Amniotic epithelial cell (primary cell): ENCODE results near the gene CDC20B.
A peak's percentile ranks its signal among the peaks of the same experiment; 100 is the strongest.

Source experiments
- DNase-seq: peaks from one replicate; pipeline ENCODE4 v3.0.0-alpha.2; 2010; ENCODE audit warnings: low read depth

CDC20B gene

GRCh38 chr5:55172937-55173686, at the start of gene CDC20B:
Gene CDC20B, minus strand, starts transcription at chr5:55173177. Its CDS starts 177 bp downstream, at chr5:55173000.
- peak; percentile 48 for DNase-seq

- no peak for DNase-seq
These were observed 49.4 kb upstream of the CDC20B start for GRCh38 chr5:55222092-55222984.

GRCh38 chr5:55220433-55221185, 47.6 kb upstream of the CDC20B start:
- DNase-seq = no peak

DNA sequence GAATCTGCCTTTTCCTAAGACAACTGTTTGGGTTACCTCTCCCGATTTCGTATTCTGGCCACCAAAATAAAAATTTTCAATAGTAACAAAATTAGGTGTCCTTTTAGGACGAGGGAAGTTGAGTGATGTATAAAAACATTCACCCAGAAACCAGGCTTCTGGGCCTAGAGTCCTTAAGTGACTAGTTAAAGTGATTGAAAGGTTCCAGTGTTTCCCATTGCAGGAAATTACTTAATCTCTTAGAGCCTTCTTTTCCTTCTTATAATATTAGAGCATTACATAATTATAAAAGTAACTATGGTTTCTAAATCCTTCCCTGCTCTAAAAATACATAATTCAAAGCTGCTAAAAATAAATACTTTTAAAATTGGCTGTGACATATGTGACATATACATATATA, 46.8 kb upstream of the CDC20B start:
- no peak for DNase-seq

GRCh38 chr5:55218967-55219366, 46.0 kb upstream of the CDC20B start:
- DNase-seq = no peak

DNA sequence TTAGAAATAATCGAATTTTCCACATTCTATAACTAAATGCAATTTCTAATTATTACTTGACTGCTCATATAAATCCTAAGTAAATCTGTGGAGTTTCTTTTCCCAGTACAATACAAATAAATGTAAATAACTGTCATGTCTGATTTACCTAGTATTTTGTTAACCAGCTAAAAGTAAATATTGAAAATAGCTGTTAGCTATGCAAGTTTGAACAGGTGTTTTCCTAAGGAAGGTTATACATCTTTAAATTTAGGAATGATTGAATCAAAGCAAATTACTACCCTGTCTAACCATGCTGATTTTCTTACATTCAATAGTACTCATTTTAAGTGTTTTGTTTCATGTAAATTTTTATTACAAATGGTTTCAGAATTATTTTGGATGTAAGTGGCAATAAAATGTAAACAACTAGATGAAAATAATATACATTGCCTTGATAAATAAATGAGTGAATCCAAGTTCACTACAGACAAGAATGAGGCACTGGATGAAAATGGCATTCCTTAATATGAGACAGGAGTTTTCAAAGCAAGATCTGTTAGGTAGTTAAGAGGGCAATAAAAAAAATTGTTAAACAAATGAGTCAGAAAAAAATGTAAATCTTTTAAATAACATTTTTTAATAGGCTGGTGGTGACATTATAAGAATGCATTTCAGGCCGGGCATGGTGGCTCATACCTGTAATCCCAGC, 38.4 kb upstream of the CDC20B start:
- DNase-seq = no peak

DNA sequence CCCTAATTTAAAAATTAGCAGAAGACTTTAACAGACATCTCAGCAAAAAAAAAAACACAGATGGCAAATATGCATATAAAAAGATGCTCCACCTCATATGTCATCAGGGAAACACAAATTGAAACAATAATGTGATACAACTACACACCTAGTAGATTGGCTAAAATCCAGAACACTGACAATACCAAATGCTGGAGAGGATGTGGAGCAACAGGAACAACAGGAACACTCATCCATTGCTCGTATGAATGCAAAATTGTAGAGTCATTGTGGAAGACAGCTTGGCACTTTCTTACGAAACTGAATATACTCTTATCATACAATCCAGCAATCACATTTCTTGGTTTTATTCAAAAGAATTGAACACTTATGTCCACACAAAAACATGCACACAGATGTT, 32.0 kb upstream of the CDC20B start:
- DNase-seq = no peak

GRCh38 chr5:55191165-55191564, 18.2 kb upstream of the CDC20B start:
- peak; percentile 44 for DNase-seq

- no peak for DNase-seq
These were observed 15.9 kb upstream of the CDC20B start for GRCh38 chr5:55188656-55189540.

GRCh38 chr5:55187370-55187769, 14.4 kb upstream of the CDC20B start:
- DNase-seq = peak; percentile 9

DNA sequence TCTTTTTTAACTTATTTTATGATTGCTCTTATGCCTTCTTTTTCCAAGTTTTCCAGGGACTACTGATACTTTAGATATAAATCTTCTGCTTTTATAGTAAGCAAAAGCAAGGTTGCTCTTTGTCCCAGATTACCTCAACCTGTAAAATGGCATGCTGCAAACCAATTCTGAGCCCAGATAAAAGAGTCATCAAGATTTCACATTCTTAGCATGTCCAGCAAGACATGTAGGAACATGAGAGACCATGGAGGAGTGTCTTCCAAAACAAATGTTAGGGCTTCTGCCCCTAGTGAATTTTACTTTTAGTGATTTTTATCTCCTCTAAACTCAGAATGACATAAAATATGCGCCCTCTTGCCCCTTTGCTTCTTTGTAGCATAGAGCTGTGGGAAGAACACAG, 7.0 kb upstream of the CDC20B start:
- DNase-seq = no peak

DNA sequence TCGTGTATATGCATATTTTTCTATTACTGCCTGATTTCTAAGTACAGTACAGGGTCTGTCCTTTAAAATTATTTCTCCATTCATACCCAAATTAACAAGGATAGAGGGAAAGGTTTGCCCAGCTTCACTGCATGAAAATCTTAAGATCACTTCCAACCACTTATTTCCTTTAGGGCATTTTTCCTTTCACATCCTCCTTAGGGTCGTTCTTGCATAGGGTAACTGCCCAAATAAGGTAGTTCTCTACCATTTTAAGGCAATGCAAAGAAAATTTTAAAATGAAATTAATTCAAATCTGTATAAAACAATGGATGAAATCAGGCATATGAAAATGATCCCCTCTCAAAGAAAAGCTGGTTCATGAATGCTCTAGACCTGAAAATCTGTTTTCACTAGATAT, 4.1 kb upstream of the CDC20B start:
- DNase-seq = no peak

DNA sequence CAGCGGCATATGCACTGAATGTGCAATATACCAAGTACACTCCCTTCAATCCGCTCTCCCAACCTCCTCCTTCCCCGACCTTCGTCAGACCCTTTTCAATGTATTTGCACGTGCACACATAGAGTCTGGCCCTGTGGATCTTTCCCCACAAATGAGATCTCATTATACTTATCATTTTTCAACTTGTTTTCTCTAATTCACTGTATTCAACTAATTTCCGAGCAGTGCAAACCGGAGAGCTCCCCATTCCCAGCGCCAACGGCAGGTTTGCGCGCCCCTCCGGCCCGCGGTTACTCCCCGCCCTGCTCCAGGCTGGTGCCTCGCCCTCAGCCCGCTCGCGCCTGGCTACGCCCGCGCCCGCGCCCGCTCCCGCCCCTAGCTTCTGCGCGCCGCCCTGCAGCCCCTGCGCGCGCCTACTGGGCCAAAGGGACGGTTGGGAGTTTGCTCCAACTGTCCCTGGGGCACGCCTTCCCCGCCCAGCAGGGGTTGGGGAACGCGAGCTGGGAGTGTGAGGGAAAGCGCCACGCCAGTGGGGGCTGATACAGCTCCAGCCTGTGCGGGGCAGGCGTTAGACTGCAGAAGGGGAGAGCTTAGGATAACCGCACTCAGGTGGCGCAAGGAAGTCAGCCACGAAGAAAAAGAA, 3.3 kb upstream of the CDC20B start:
- no peak for DNase-seq

DNA sequence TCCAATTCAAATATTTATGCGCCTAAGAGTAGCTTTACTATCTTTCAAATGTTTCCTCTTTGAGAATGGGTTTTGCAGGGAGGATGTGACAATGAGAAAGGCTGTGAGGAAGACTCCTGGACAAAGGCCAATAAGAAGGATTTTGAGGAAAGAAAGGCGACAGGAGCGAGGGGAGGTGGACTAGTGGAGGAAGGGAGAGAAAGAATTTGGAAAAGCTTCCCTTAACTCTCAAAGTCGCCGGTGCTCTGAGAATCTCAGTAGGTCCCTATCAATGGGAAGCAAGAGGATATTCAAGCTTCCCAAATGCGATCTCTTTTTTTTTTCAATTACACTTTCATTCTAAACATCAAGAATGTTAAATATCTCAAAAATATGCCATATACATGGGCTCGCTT, 2.8 kb upstream of the CDC20B start:
- no peak for DNase-seq

DNA sequence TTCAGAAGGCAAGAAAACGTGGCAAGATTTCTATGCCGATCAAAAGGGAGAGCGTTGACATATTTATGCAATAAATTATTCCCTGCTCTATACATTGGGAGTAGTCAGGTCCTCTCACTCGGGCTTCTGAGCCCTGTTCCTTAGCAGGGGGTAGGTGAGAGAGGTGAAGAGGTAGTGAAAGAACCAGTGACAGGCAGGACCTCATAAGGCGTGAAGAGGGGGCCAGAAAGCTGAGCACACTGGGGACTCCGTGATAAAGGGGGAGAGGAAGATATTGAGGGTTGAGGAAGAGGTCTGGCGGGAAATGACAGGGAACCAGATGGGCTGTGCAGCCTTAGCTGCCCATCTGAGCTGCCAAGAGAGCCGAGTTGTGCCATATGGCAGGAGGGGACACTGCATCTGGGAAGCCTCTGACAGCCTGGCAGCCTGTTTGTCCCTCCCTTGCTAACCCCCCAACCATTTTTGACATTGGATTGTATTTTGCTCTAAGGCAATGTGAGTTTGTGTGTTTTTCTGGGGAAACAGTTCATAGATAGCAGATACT, 782 bp upstream of the CDC20B start:
- DNase-seq = no peak

GRCh38 chr5:55172051-55172899, 702 bp downstream of the CDC20B start:
- DNase-seq = peak; percentile 69

DNA sequence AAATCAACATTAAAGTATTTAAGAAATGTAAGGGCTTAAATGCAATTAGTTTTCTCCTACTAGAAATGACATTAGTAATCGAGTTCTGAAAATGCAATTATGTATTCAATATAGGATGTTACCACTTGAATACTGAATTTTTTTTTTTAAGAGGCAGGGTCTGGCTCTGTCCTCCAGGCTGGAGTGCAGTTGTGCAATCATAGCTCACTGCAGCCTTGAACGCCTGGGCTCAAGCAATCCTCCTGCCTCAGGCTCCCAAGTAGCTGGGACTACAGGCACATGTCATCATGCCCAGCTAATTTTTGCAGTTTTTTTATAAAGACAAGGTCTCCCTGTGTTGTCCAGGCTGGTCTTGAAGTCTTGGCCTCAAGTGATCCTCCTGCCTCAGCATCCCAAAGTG, 1.5 kb downstream of the CDC20B start:
- no peak for DNase-seq

- no peak for DNase-seq
These were observed 10.3 kb downstream of the CDC20B start for GRCh38 chr5:55162666-55163065.
